HUES6 (cell line): ENCODE results near the gene COL23A1.

ENCODE experiments used
- H3K27ac ChIP-seq: 2 replicates; pipeline ENCODE4 v1.7.0; 2013; ENCODE audit warnings: low read depth, mild to moderate bottlenecking, low read length, inconsistent platforms
- H3K27me3 ChIP-seq: 2 replicates; pipeline ENCODE4 v1.6.1; 2013; ENCODE audit warnings: low read length; ENCODE audit not compliant: control insufficient read depth, insufficient read depth
- H3K36me3 ChIP-seq: 2 replicates; pipeline ENCODE4 v1.6.1; 2013; ENCODE audit warnings: low read length; ENCODE audit not compliant: control insufficient read depth, insufficient read depth
- H3K4me1 ChIP-seq: 2 replicates; pipeline ENCODE4 v1.6.1; 2013; ENCODE audit warnings: low read length; ENCODE audit not compliant: control insufficient read depth, insufficient read depth
- H3K4me3 ChIP-seq: 2 replicates; pipeline ENCODE4 v1.5.1; 2013; ENCODE audit warnings: low read depth, low read length
- H3K9ac ChIP-seq: one replicate; pipeline ENCODE4 v1.6.1; 2013; ENCODE audit warnings: mild to moderate bottlenecking, low read length
- H3K9me3 ChIP-seq: 2 replicates; pipeline ENCODE4 v1.6.1; 2013; ENCODE audit warnings: low read depth, low read length; ENCODE audit not compliant: control insufficient read depth, insufficient read depth

Gene COL23A1

GRCh38 chr5:178519804-178520203 lies 70.4 kb downstream of the COL23A1 start:
- H3K9me3 ChIP-seq = peaks cover 18% of the 10 kb centered on the region
- H3K27me3 ChIP-seq = no peaks in the 10 kb centered on the region
- no peak overlapping the region for H3K27ac ChIP-seq
- H3K4me1 ChIP-seq = no peaks in the 10 kb centered on the region
- H3K4me3 ChIP-seq = no peak overlapping the region
- no peaks in the 10 kb centered on the region for H3K36me3 ChIP-seq
- no peak overlapping the region for H3K9ac ChIP-seq

GRCh38 chr5:178519155-178519554 lies 71.0 kb downstream of the COL23A1 start:
- H3K9me3 ChIP-seq = peaks cover 18% of the 10 kb centered on the region
- H3K36me3 ChIP-seq = no peaks in the 10 kb centered on the region
- H3K9ac ChIP-seq = no peak overlapping the region
- H3K4me1 ChIP-seq = no peaks in the 10 kb centered on the region
- no peak overlapping the region for H3K4me3 ChIP-seq
- no peaks in the 10 kb centered on the region for H3K27me3 ChIP-seq
- H3K27ac ChIP-seq = no peak overlapping the region

- H3K9me3 ChIP-seq = peaks cover 18% of the 10 kb centered on the region
- H3K27ac ChIP-seq = no peak overlapping the region
- H3K27me3 ChIP-seq = no peaks in the 10 kb centered on the region
- H3K9ac ChIP-seq = no peak overlapping the region
- H3K4me3 ChIP-seq = no peak overlapping the region
- H3K4me1 ChIP-seq = no peaks in the 10 kb centered on the region
- no peaks in the 10 kb centered on the region for H3K36me3 ChIP-seq
These were observed 73.5 kb downstream of the COL23A1 start for GRCh38 chr5:178516504-178517235.

GRCh38 chr5:178515776-178516503 lies 74.3 kb downstream of the COL23A1 start:
- Histone ChIP-seq H3K4me3 (no peak overlapping the region), H3K9ac (no peak overlapping the region), H3K9me3 (peaks cover 16% of the 10 kb centered on the region), H3K27me3 (no peaks in the 10 kb centered on the region), H3K36me3 (no peaks in the 10 kb centered on the region), H3K4me1 (no peaks in the 10 kb centered on the region), H3K27ac (no peak overlapping the region)

- no peak overlapping the region for H3K27ac ChIP-seq
- H3K9me3 ChIP-seq = peaks cover 9% of the 10 kb centered on the region
- no peak overlapping the region for H3K9ac ChIP-seq
- H3K36me3 ChIP-seq = no peaks in the 10 kb centered on the region
- H3K4me1 ChIP-seq = no peaks in the 10 kb centered on the region
- no peak overlapping the region for H3K4me3 ChIP-seq
- H3K27me3 ChIP-seq = no peaks in the 10 kb centered on the region
These were observed 75.3 kb downstream of the COL23A1 start for GRCh38 chr5:178514851-178515418.

GRCh38 chr5:178511172-178511571 lies 79.0 kb downstream of the COL23A1 start:
- no peaks in the 10 kb centered on the region for H3K36me3 ChIP-seq
- H3K4me3 ChIP-seq = no peak overlapping the region
- peaks cover 14% of the 10 kb centered on the region for H3K9me3 ChIP-seq
- no peak overlapping the region for H3K9ac ChIP-seq
- H3K4me1 ChIP-seq = no peaks in the 10 kb centered on the region
- H3K27ac ChIP-seq = no peak overlapping the region
- H3K27me3 ChIP-seq = no peaks in the 10 kb centered on the region

- Histone ChIP-seq H3K9ac (no peak overlapping the region), H3K27ac (no peak overlapping the region), H3K9me3 (peaks cover 14% of the 10 kb centered on the region), H3K4me3 (no peak overlapping the region), H3K36me3 (no peaks in the 10 kb centered on the region), H3K27me3 (no peaks in the 10 kb centered on the region), H3K4me1 (no peaks in the 10 kb centered on the region)
These were observed 80.6 kb downstream of the COL23A1 start for GRCh38 chr5:178509491-178510057.

- H3K27ac ChIP-seq = no peak overlapping the region
- H3K9ac ChIP-seq = no peak overlapping the region
- no peak overlapping the region for H3K4me3 ChIP-seq
- no peaks in the 10 kb centered on the region for H3K36me3 ChIP-seq
- no peaks in the 10 kb centered on the region for H3K27me3 ChIP-seq
- H3K4me1 ChIP-seq = no peaks in the 10 kb centered on the region
- peaks cover 14% of the 10 kb centered on the region for H3K9me3 ChIP-seq
These were observed 82.9 kb downstream of the COL23A1 start for GRCh38 chr5:178507151-178507932.

GRCh38 chr5:178505639-178506407 lies 84.4 kb downstream of the COL23A1 start:
- Histone ChIP-seq H3K4me1 (no peaks in the 10 kb centered on the region), H3K9ac (no peak overlapping the region)

GRCh38 chr5:178504340-178504960 lies 85.7 kb downstream of the COL23A1 start:
- no peaks in the 10 kb centered on the region for H3K27me3 ChIP-seq
- no peaks in the 10 kb centered on the region for H3K36me3 ChIP-seq
- H3K9ac ChIP-seq = no peak overlapping the region
- no peak overlapping the region for H3K4me3 ChIP-seq
- no peak overlapping the region for H3K27ac ChIP-seq
- peaks cover 19% of the 10 kb centered on the region for H3K9me3 ChIP-seq
- H3K4me1 ChIP-seq = no peaks in the 10 kb centered on the region

More at GRCh38 chr5:178505639-178506407, 84.4 kb downstream of the COL23A1 start:
- Histone ChIP-seq H3K4me3 (no peak overlapping the region), H3K36me3 (no peaks in the 10 kb centered on the region), H3K9me3 (peaks cover 16% of the 10 kb centered on the region), H3K27ac (no peak overlapping the region), H3K27me3 (no peaks in the 10 kb centered on the region)
